ENCODE measurements around the gene RBM10. TPM values are rescaled to one million over a fixed set of nuclear protein-coding genes. Genes with fewer than 3 reads are reported as not detected.

Gene RBM10
- total RNA-seq, 1 experiment from 2014 or later, result 69.5 TPM

DNA sequence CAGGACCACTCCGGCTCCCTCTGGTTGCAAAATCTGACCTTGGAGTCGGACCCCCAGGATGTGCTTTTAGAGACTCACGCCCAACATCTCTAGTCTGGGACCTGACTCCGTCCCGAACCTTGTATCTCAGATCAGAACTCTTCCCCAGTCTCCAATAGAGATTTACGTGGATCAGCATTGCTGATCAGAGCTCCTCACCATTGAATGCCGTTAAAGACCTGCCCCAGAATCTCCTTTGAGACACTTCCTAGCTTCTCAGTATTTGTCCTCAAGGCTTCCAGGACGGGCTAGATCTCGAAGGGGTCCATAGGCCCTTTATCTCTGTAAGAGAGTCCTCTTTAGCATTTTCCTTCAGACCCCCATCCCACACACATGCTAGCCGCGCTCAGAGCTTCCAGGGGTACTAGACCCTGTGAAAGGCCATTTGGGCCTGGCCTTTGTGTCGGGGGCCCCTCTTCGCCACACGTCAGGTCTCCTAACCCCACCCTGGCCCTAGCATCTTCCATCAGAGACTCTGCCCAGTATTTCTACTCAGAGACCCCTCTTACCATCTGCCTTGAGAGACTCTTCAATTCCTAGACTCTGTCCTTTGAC is 49.3 kb downstream of the RBM10 start:
- TF ChIP-seq, protein P1, sequence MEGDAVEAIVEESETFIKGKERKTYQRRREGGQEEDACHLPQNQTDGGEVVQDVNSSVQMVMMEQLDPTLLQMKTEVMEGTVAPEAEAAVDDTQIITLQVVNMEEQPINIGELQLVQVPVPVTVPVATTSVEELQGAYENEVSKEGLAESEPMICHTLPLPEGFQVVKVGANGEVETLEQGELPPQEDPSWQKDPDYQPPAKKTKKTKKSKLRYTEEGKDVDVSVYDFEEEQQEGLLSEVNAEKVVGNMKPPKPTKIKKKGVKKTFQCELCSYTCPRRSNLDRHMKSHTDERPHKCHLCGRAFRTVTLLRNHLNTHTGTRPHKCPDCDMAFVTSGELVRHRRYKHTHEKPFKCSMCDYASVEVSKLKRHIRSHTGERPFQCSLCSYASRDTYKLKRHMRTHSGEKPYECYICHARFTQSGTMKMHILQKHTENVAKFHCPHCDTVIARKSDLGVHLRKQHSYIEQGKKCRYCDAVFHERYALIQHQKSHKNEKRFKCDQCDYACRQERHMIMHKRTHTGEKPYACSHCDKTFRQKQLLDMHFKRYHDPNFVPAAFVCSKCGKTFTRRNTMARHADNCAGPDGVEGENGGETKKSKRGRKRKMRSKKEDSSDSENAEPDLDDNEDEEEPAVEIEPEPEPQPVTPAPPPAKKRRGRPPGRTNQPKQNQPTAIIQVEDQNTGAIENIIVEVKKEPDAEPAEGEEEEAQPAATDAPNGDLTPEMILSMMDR (IDR thresholded peaks at IDR 0.05; ENCODE audit: unreplicated experiment), result no peak
- H3K4me3 Mint-ChIP-seq (ENCODE audit: unreplicated experiment), result peak overlapping the region; percentile 98
- intact Hi-C loops (cut with micrococcal nuclease), result loop anchor here (5.0 to 10.0 kb wide), 2 partner anchors 288 to 831 kb away; partner anchors contain the start of gene ZNF41
- no peaks in the 10 kb centered on the region for H3K9me3 Mint-ChIP-seq (ENCODE audit: unreplicated experiment)
- ChIA-PET CTCF (interaction anchor here (0.6 to 1.9 kb wide), 4 partner anchors 15 to 191 kb away, joined by 3 to 6 read pairs (median 4); no protein-coding TSS in a partner anchor), POLR2A (interaction anchor here (0.9 to 2.7 kb wide), 7 partner anchors 11 to 289 kb away, joined by 3 to 12 read pairs (median 3); partner anchors contain the start of genes CDK16, NDUFB11, RBM10 and USP11)
- peaks cover 18% of the 10 kb centered on the region for H3K36me3 Mint-ChIP-seq (ENCODE audit: insufficient read depth, unreplicated experiment)
- H3K27ac Mint-ChIP-seq (ENCODE audit: low read depth, unreplicated experiment), result peak overlapping the region; percentile 99
- DNase-seq (ENCODE audit: unreplicated experiment), result no peak
- no peaks in the 10 kb centered on the region for H3K27me3 Mint-ChIP-seq (ENCODE audit: insufficient read depth, unreplicated experiment)
- TSS peak; percentile 51 for BruUV-seq (replicated peaks)
- H3K4me1 Mint-ChIP-seq (ENCODE audit: insufficient read depth, unreplicated experiment), result peaks cover 28% of the 10 kb centered on the region

DNA sequence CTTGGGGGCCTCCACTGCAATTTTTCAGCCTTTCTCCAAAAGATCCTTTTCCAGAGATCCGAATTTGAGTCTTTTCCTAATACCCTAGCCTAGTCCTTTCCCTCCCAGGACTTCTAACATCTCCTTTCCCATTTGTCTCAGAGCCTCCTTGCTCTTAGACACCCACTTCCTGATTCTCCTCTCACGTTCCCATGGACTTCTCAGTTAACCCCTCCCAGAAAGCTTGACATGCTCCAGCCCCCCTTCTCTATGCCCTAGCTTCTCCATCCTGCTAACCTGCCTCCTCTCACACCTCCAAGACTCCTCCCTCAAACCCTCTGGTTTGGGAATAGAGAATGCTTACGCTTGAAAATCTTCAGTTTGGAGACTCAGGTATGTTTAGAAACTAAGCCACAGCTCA is 51.1 kb downstream of the RBM10 start:
- Mint-ChIP-seq H3K9me3 (ENCODE audit: unreplicated experiment) (no peaks in the 10 kb centered on the region), H3K27me3 (ENCODE audit: insufficient read depth, unreplicated experiment) (no peaks in the 10 kb centered on the region), H3K27ac (ENCODE audit: low read depth, unreplicated experiment) (peak overlapping the region; percentile 50), H3K4me3 (ENCODE audit: unreplicated experiment) (peak overlapping the region; percentile 98), H3K36me3 (ENCODE audit: insufficient read depth, unreplicated experiment) (peaks cover 35% of the 10 kb centered on the region), H3K4me1 (ENCODE audit: insufficient read depth, unreplicated experiment) (peaks cover 28% of the 10 kb centered on the region)
- intact Hi-C loops (cut with micrococcal nuclease), result loop anchor here (10.0 kb wide), 1 partner anchor 829 kb away; no protein-coding TSS in a partner anchor
- no TSS peak for BruUV-seq (replicated peaks)
- TF ChIP-seq, protein P1 (IDR thresholded peaks at IDR 0.05; ENCODE audit: unreplicated experiment), result no peak
- ChIA-PET POLR2A (interaction anchor here (0.6 to 2.7 kb wide), 4 partner anchors 11 to 1721 kb away, joined by 3 to 9 read pairs (median 6); partner anchors contain the start of genes NDUFB11 and RBM10), CTCF (interaction anchor here (0.6 to 1.0 kb wide), 2 partner anchors 31 to 774 kb away, joined by 3 to 4 read pairs; no protein-coding TSS in a partner anchor)
- no peak for DNase-seq (ENCODE audit: unreplicated experiment)

DNA sequence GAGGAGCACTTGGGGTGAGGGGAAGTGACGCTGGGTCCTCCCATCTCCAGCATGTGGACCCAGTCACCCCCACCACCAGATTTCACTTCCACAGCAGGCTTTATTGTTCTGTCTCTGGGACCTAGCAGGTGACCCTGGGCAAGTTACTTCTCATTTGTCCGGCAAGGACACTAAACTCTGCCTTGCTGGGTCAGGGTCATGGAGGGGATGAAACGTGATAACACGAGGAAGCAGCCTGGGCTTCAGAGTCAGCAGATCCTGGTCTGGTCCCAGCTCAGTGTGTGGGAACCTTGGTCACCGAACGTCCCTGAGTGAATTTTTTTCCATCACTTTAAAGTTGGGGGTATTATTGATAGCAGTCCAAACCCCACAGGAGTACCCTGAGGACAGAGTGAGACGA is 52.5 kb downstream of the RBM10 start:
- ChIA-PET CTCF (interaction anchor here (1.0 kb wide), 1 partner anchor 187 kb away, joined by 3 read pairs; no protein-coding TSS in a partner anchor), POLR2A (interaction anchor here (0.6 to 1.1 kb wide), 2 partner anchors 36 to 1231 kb away, joined by 4 to 6 read pairs; partner anchors contain the start of gene USP11)
- no peaks in the 10 kb centered on the region for H3K9me3 Mint-ChIP-seq (ENCODE audit: unreplicated experiment)
- no peak overlapping the region for H3K27ac Mint-ChIP-seq (ENCODE audit: low read depth, unreplicated experiment)
- no peaks in the 10 kb centered on the region for H3K27me3 Mint-ChIP-seq (ENCODE audit: insufficient read depth, unreplicated experiment)
- no peak overlapping the region for H3K4me3 Mint-ChIP-seq (ENCODE audit: unreplicated experiment)
- intact Hi-C loops (cut with micrococcal nuclease), result loop anchor here (10.0 kb wide), 1 partner anchor 827 kb away; no protein-coding TSS in a partner anchor
- TF ChIP-seq, protein P1 (IDR thresholded peaks at IDR 0.05; ENCODE audit: unreplicated experiment), result no peak
- DNase-seq (ENCODE audit: unreplicated experiment), result no peak
- H3K4me1 Mint-ChIP-seq (ENCODE audit: insufficient read depth, unreplicated experiment), result peaks cover 28% of the 10 kb centered on the region
- BruUV-seq (replicated peaks), result no TSS peak
- H3K36me3 Mint-ChIP-seq (ENCODE audit: insufficient read depth, unreplicated experiment), result peaks cover 50% of the 10 kb centered on the region

DNA sequence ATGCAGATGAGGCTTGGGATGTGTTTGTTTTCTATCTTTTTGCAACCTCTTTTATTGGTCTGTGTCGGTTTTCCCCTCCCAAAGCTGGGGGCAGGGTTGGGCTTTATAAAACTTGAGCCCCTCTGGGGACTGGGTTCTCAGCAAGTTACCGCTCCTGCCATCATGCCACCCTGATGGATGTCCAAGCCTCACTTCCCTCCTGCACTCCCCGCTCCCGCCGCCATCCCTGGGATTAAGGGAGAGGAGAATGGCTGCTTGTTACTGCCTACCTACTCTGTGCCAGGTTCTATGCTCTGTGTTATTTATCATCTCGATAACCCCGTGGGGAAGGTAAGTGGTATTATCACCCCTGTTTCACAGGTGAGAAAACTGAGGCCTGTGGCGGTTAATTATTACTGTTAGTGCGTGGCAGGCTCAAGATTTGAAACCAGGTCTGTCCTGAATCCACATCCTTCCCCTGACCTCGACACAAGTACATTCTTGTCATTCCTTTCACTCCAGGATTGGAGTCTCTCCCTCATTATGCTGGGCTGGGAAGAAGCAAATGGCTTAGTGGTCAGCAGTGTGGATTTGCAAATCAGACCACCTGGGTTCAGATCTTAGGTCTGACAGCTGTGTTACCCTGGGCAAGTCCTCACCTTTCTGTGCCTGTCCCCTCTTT is 53.1 kb downstream of the RBM10 start:
- peak overlapping the region; percentile 35 for H3K27ac Mint-ChIP-seq (ENCODE audit: low read depth, unreplicated experiment)

More for the DNA sequence above, 53.1 kb downstream of the RBM10 start:
- DNase-seq (ENCODE audit: unreplicated experiment), result no peak
- Mint-ChIP-seq H3K36me3 (ENCODE audit: insufficient read depth, unreplicated experiment) (peaks cover 56% of the 10 kb centered on the region), H3K4me3 (ENCODE audit: unreplicated experiment) (no peak overlapping the region), H3K27me3 (ENCODE audit: insufficient read depth, unreplicated experiment) (no peaks in the 10 kb centered on the region), H3K4me1 (ENCODE audit: insufficient read depth, unreplicated experiment) (peaks cover 28% of the 10 kb centered on the region), H3K9me3 (ENCODE audit: unreplicated experiment) (no peaks in the 10 kb centered on the region)
- ChIA-PET POLR2A (interaction anchor here (0.9 to 1.1 kb wide), 2 partner anchors 19 to 35 kb away, joined by 4 read pairs; partner anchors contain the start of gene USP11), CTCF (no interaction called here)
- intact Hi-C loops (cut with micrococcal nuclease), result loop anchor here (10.0 kb wide), 1 partner anchor 827 kb away; no protein-coding TSS in a partner anchor
- BruUV-seq (replicated peaks), result no TSS peak
- TF ChIP-seq, protein P1 (IDR thresholded peaks at IDR 0.05; ENCODE audit: unreplicated experiment), result no peak

Data from MCF 10A (cell line).